BE2C (cell line): ENCODE results near the gene TBC1D9.
"Not testable (repeated sequence)": the region's sequence is repeated elsewhere in the genome, so short reads cannot be mapped to it uniquely, and the experiment has no call there.

Source experiments
- DNase-seq: peaks from one replicate; pipeline ENCODE4 v3.0.0-alpha.2; 2020
- H3K27me3 ChIP-seq: fragments of 250-450 bp; sonication (Bioruptor Pico); 2 replicates; pipeline ENCODE4 v1.5.1; 2020; ENCODE audit warnings: mild to moderate bottlenecking
- H3K36me3 ChIP-seq: fragments of 250-450 bp; sonication (Bioruptor Pico); 2 replicates; pipeline ENCODE4 v1.5.1; 2020; ENCODE audit warnings: mild to moderate bottlenecking
- H3K4me1 ChIP-seq: fragments of 250-450 bp; sonication (Bioruptor Pico); 2 replicates; pipeline ENCODE4 v1.5.1; 2020
- H3K4me3 ChIP-seq: 2 replicates; pipeline ENCODE4 v1.5.1; 2011; ENCODE audit warnings: low read depth, low read length
- H3K9me3 ChIP-seq: fragments of 250-450 bp; sonication (Bioruptor Pico); 2 replicates; pipeline ENCODE4 v1.5.1; 2020
- CTCF ChIP-seq: IDR thresholded peaks from 2 replicates; pipeline ENCODE4 v1.5.1; 2012; ENCODE audit warnings: mild to moderate bottlenecking, low read depth, low read length

Gene TBC1D9

GRCh38 chr4:140790765-140791164, 34.6 kb upstream of the TBC1D9 start:
- Histone ChIP-seq H3K4me3 (no peak overlapping the region), H3K36me3 (no peaks in the 10 kb centered on the region), H3K9me3 (no peaks in the 10 kb centered on the region), H3K4me1 (no peaks in the 10 kb centered on the region), H3K27me3 (no peaks in the 10 kb centered on the region)
- no peak for TF ChIP-seq CTCF
- DNase-seq, result no peak

DNA sequence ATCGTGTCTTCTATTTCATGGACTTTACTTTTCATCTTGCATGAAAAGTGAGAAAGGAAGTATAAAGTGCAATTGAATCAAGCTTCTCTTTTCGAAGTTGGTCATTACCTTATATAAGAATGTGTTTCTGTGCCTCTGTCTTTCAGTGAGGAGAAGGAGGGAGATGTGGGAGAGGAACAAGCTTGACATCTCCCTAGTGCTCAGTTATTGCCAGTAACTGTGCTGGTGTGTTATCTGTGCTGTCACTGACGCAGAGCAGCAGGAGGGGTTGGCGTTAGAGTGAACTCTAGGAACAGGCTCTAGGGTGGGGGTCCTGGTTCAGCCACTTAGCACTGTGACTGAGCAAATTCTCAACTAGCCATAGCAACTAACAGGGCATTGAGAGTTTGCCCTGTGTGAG, 34.0 kb upstream of the TBC1D9 start:
- Histone ChIP-seq H3K9me3 (no peaks in the 10 kb centered on the region), H3K27me3 (no peaks in the 10 kb centered on the region), H3K36me3 (no peaks in the 10 kb centered on the region), H3K4me1 (no peaks in the 10 kb centered on the region), H3K4me3 (no peak overlapping the region)
- no peak for TF ChIP-seq CTCF
- DNase-seq, result no peak

DNA sequence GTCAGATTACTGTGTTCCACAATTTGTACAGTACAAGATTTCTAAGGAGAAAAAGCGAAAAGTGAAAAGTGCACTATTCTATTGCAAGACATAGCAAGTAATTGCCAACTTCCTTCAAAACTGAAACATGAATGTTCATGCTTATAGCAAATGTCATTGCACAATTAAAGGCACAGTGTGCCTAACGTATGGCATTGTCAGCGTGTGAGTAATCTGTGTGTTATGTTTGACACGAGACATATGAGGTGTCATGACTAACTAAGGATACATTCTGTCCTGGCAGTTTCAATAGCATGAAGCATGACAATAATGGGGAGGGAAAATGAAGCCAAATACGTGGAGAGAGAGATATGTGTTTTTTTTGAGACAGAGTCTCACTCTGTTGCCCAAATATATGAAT, 33.6 kb upstream of the TBC1D9 start:
- H3K36me3 ChIP-seq, result no peaks in the 10 kb centered on the region
- TF ChIP-seq CTCF, result no peak
- no peaks in the 10 kb centered on the region for H3K4me1 ChIP-seq
- no peak overlapping the region for H3K4me3 ChIP-seq
- H3K27me3 ChIP-seq, result no peaks in the 10 kb centered on the region
- DNase-seq, result no peak
- no peaks in the 10 kb centered on the region for H3K9me3 ChIP-seq

- DNase-seq, H3K36me3 ChIP-seq, H3K9me3 ChIP-seq, H3K4me3 ChIP-seq, H3K4me1 ChIP-seq, H3K27me3 ChIP-seq: not testable (repeated sequence)
Measured at GRCh38 chr4:140782787-140783186, 26.6 kb upstream of the TBC1D9 start.

DNA sequence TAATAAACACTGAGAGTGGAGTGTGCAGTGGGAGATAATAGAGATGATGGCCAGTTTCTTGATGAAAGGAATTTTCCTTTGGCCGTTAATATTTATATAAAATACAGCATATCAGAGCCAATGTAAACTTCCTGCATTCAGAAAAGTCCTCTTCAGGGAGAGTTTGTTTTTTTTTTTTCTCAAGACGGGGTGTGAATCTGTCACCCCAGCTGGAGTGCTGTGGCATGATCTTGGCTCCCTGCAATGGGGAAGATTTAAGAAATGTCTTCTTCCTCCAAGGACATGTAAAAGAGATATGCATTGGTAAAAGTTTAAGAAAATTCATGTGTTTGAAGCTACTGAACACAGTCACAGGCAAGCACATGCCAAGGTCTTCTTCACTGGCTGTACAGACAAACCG, 25.4 kb upstream of the TBC1D9 start:
- Histone ChIP-seq H3K4me1 (no peaks in the 10 kb centered on the region), H3K36me3 (no peaks in the 10 kb centered on the region), H3K27me3 (no peaks in the 10 kb centered on the region), H3K4me3 (no peak overlapping the region), H3K9me3 (no peaks in the 10 kb centered on the region)
- DNase-seq, result no peak
- no peak for TF ChIP-seq CTCF

GRCh38 chr4:140777894-140778293, 21.7 kb upstream of the TBC1D9 start:
- H3K4me3 ChIP-seq, result no peak overlapping the region
- H3K9me3 ChIP-seq, result no peaks in the 10 kb centered on the region
- no peaks in the 10 kb centered on the region for H3K27me3 ChIP-seq
- H3K36me3 ChIP-seq, result no peaks in the 10 kb centered on the region
- no peak for DNase-seq
- no peak for TF ChIP-seq CTCF
- no peaks in the 10 kb centered on the region for H3K4me1 ChIP-seq

DNA sequence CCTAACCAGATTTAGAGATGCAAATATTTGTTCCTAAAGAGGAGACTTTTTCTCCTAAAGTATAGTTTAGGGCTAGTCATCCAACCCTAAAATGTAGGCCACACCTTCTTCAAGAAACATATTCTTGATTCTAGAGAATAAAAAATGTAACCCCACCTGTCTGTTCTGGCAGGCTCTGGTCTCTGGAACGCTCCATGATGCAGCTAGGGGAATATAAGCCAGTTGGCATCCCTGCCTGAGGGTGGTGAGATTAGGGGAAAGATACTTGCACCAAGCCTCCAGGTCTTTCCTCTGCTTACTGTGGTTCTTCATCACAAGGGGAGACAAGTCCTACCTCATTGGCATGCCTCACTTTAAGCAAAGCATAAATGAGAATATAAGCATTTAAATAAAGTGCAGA, 21.2 kb upstream of the TBC1D9 start:
- no peak for TF ChIP-seq CTCF
- H3K4me3 ChIP-seq, result no peak overlapping the region
- no peaks in the 10 kb centered on the region for H3K36me3 ChIP-seq
- H3K27me3 ChIP-seq, result no peaks in the 10 kb centered on the region
- no peaks in the 10 kb centered on the region for H3K9me3 ChIP-seq
- no peak for DNase-seq
- H3K4me1 ChIP-seq, result no peaks in the 10 kb centered on the region
